Activated CD4-positive, alpha-beta T cell treated with anti-CD3 and anti-CD28 coated beads, Interleukin-10, Interleukin-2, amounts not matched to agents 100 ng/mL and 50 ng/mL, durations not matched to agents 16 hours and 8 hours (primary cell): ENCODE measurements around the gene TNNT1.
A peak's percentile ranks its signal among the peaks of the same experiment; 100 is the strongest.
"Not testable (repeated sequence)": the region's sequence is repeated elsewhere in the genome, so short reads cannot be mapped to it uniquely, and the experiment has no call there.

Experiments used
- DNase-seq: peaks from one replicate; pipeline ENCODE4 v3.0.0-alpha.2; 2020

Gene TNNT1, protein sequence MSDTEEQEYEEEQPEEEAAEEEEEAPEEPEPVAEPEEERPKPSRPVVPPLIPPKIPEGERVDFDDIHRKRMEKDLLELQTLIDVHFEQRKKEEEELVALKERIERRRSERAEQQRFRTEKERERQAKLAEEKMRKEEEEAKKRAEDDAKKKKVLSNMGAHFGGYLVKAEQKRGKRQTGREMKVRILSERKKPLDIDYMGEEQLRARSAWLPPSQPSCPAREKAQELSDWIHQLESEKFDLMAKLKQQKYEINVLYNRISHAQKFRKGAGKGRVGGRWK

DNA sequence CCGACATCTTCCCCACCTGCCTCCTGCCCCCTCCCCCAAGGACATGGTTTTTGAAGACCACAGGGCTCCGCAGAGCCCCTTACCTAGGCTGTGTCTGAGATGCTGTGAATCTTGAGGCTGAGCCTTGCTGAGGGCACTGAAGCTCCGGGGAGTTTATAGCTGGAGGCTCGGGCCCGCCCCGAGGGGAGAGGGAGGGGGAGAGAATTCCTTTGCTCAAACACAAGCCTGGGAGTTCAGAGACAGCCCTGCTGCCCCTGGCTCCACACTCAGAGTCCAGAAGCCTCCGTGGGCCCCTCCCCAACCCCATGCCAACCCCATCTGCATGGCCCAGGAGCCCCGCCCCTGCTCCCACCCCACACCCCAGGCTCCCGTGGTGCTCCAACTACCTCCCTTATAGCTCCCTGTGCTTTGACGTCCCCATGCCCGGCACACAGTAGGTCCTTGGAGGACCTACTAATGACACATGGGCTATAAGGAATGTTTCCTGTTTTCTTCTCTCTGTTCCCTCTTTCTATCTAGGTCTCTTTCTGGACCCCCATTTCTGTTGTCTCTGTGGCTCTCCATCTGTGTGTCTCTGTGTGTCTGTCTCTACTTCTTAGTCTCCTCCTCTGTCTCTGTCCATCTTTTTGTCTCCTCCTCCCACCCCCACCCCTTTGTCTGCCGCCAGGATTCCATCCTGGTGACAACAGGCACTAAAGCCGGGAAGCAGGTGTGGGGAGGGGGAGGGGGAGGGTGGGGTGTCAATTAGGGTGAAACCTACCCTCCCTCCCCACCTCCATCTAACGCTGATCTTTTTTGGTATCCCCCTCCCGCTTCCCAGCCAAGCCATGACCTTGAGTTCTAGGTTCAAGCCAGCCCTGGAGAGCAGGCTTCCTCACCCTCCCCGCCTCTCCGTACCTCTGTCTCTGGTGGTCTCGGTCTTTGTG, at the start of gene TNNT1:
Gene TNNT1, minus strand, starts transcription at position 129 of the 926 bp plus-strand sequence. CDS start 2,049 bp downstream, outside the sequence.
- no peak for DNase-seq

DNA sequence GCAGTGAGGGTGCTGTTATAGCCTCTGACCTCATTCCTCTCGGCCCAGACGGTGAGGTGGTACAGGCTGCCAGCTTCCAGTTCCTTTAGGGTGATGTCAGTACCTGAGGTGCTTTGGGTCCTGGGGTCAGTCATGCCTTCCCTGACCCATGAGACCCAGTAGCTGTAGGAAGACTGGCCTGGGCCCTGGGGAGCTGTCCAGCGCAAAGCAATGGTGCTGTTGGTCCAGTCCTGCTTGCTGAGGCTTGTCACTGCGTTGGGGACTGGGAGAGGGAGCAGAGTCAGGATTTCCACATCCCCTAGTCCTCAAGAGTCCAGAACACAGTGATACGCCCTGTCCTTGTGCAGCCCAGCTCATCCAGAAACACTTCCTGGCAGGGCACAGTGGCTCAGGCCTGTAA, 49.6 kb upstream of the TNNT1 start:
- no peak for DNase-seq

DNA sequence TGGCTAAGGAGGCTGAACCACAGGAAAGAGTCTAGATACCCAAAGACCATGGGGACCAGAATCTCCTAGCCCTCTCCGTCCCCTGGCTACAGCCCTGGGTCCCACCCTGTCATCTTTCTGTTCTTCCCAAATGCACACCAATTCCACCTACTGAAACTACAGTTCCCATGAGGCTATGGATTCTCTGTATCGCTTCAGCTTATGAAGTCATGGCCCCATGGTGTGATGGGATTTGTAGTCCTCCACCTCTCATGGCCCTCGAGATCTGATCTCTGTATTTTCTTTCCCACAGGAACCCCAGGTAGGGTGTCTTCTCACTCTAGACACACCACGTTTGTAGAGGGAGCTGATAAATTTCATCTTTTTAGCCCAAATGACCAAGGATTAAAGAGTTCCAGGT, 48.5 kb upstream of the TNNT1 start:
- DNase-seq: peak; percentile 36

DNA sequence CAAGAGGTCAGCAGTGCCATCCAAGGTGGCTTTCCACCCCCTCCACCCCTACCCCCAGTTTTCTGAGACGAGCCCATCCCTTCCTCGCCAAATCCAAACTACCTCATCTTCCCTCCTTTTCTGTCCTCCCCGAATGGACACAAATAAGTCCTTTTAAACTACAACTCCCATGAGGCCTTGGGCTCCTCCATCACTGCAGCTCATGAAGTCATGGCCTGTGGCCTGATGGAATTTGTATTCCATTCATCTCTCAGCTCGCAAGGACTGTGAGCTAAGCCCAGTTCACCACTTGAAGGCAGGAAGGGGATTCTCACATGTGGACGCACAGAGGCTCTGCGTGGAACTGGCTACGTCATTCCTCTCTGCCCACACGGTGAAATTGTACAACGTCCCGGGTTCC, 47.8 kb upstream of the TNNT1 start:
- no peak for DNase-seq

DNA sequence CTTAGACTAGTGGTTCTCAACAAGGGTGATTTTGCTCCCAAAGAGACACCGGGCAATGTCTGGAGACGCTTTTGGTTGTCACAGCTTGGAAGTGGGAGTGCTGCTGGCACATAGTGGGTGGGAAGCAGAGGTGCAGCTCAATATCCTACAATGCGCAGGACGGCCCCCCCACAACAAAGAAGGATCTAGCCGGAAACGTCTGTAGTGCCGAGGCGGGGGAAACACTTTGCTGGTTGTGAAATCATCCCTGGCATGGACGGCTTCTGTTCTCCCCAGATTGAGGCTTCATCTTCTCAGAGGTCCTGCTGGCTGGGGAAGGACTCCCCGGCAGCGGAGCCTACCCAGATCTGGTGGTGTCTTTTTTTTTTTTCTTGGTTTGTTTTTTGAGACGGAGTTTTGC, 44.5 kb upstream of the TNNT1 start:
- DNase-seq: no peak

- DNase-seq: no peak
These were observed 40.4 kb upstream of the TNNT1 start for GRCh38 chr19:55189403-55189835.

DNA sequence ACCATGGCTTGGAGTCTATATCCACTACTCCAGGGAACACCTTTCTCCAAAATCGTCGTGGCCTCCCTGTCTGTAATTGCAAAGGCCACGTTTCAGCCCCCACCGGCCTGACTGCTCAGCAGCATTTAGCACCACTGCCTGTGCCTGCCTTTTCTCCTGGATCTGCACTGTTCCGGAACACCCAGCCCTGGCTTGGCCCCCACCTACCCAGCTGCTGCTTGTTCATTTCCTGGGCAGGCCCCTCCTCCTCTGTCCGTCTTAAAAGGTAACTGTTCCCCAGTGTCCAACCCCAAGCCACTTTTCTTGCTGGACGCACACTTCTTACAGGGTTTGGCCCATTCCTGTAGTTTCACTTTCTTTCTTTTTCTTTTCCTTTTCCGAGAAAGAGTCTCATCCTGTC, 39.6 kb upstream of the TNNT1 start:
- DNase-seq: no peak

GRCh38 chr19:55186080-55186479, 37.1 kb upstream of the TNNT1 start:
- DNase-seq: no peak

DNA sequence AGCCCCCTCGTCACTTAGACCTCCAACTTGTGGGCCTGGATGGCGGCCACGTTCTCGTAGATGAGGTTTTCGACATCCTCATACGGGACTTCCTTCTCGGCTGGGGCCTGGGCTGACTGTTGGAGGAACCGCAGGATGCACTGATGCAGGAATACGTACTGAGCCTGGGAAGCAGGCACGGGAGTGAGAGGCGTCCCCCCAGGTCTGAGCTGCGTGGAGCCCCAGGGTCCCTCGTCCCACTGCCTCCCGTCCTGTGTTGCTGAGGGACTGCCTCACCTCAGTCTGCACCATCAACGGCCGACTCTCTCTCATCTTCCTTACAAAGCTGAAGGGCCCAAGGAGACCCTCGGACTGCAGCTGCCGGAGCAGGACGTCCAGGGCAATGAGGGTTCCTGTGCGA, 32.7 kb upstream of the TNNT1 start:
- no peak for DNase-seq

DNA sequence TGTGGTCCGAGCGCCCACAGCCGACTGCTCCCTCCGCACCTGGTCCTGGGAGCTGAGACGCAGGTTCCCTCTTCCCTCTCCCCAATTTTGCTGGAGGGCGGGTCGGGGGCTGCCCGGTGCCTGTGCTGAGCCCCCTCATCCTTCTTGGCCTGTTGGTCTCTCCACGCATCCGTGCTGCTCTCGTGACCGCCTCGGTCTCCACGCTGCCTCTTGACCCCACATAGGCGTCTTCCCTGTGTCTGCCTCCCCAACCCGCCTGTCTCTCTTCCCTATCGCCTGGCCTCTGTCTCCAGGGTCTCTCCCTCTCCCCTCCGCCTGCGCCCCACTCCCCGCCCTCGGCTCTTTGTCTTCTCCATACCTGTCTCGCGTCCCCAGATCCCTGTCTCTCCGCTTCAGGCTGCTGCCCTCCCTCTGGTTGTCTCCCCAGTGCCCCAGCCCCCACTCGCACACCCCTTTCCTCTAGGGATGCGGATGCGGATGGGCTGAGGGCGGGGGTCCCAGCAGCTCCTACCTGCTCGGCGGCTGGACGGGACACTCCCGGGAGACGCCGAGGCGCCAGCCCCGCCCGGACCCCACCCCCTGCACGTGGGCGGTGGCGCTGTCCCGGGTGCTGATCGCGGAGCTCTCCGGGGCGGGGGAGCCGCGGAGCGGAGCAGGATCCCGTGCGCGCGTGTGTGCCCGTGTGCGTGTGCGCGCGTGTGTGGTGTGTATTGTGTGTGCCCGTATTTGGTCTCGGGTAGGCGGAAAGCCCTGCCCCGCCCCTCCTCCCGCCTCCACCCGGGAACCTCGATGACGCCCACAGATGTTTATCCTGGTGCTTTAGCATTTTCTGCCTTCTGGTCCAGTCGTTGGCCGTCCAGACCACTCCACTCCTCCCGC, 30.8 kb upstream of the TNNT1 start, which contains the start of gene SYT5:
Gene SYT5, minus strand, starts transcription at position 684 of the 879 bp plus-strand sequence. CDS start 1,248 bp downstream, outside the sequence.
- DNase-seq: peak; percentile 50

DNA sequence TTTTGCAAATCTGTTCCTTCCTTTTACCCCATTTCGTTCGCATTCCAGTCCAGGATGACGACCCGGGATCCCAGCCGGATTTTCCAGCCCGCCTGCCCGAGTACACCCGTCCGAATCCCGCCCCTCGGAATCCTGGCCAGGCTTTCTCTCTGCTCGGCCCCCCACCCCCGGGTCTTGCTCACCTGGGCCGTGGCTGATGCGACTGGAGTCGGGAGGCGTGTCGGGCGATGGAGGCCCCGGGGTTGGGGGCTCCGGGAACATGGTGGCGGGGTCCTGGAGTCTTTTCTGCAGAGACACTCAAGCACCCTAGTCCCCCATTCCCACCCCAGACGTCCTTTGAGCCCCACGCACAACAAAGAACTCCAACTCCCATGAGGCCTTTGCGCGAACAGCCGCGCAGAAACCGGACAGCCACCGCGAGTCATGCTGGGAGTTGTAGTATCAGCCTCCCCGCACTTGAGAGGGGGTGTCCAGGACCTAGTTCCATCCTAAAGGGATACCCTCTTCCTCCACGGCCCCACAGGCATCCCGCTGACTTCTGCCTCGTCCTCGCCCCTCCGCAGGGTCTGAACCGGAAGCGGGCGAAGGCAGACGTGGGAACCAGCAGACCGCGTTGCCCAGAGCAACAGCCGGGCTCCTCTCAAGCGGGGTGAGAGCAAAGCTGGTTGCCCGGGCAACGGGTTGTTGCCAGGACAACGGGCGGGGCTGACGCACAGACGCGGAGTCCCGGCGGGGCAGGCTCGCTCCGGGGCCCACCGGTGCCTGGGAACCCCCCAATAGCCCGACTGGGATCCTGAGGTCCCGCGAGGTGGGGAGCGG, 30.0 kb upstream of the TNNT1 start:
- peak; percentile 88 for DNase-seq

DNA sequence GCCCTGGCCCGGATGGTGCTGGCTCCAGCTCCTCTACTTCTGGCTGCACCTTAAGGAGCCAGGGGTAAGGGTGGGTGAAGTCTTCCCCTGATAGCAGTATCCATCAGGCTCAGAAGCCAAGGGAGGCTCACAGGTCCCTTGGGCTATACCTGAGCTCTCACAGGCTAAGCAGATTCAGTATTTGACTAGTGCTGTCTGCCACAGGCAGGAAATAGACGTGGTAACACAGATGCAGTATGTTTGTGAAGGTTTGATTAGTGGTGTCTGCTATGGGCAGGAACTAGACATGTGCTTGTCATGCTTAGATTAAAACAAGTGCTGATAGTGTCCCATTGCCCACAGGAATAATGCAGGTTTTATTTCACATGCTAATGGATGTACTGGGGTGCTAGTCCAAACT, 27.1 kb upstream of the TNNT1 start:
- DNase-seq: no peak

GRCh38 chr19:55175117-55175867, 26.3 kb upstream of the TNNT1 start:
- DNase-seq: no peak

GRCh38 chr19:55174425-55175116, 25.6 kb upstream of the TNNT1 start:
- no peak for DNase-seq

- peak; percentile 50 for DNase-seq
These were observed 24.9 kb upstream of the TNNT1 start for GRCh38 chr19:55173714-55174409.

DNA sequence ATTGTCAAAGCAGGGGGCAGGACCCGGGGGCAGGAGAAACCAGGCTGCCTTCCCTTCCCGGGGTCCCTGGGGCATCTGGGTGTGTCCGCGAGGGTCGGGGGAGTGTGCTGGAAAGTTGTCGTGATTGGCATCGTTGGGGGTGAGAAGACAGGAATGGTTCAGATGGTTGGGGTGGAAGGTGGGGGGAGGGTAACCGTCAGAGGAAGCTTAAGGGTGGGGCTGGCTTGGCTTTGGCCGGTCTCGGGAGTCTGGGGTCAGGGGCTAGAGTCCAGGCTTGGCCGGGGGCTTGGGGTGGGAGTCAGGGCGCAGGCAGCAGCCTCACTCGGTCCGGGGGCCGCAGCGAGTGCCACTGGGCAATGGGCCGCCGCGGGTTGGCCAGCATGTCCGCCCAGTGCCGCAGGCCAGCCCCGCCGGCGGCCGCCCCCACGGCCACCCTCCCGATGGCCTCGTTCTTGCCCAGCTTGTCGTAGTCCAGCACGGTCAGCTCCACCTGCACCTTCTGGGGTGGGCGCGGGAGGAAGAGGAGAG, 24.2 kb upstream of the TNNT1 start:
- DNase-seq: no peak

GRCh38 chr19:55172741-55173140, 23.7 kb upstream of the TNNT1 start:
- no peak for DNase-seq

DNA sequence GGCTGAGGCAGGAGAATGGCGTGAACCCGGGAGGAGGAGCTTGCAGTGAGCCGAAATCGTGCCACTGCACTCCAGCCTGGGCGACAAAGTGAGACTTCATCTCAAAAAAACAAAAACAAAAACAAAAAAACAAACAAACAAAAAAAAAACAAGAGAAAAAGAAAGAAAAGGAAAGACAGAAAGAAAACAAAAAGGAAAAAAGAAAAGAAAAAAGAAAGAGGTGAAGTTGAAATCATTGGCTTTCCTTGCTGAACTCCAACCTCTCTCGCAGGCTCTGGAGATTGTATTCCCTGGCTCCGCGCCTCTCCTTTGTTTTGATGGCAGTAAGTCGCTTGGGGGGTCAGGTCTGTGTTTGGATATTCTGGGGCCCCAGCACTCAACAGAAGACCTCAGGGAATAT, 23.3 kb upstream of the TNNT1 start:
- DNase-seq: not testable (repeated sequence)

- no peak for DNase-seq
These were observed 22.4 kb upstream of the TNNT1 start for GRCh38 chr19:55171440-55171839.

DNA sequence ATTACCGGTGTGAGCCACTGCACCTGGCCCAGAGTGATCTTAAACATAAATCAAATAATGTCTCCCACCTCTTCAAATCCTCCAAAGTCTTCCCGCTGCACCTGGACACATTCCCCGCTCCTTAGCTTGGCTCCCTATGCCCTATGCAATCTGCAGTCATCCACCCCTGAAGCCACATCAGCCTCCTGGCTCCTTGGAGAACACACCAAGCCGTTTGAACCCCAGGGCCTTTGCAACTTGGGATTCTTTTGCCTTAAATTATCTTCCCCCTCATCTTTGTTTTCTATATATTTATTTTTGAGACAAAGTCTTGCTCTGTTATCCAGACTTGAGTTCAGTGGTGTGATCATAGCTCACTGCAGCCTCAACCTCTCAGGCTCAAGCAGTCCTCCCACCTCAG, 20.1 kb upstream of the TNNT1 start:
- no peak for DNase-seq
